Heart left ventricle (tissue), 16 donors: ENCODE results near the gene CD63. TPM values are rescaled to one million over a fixed set of nuclear protein-coding genes. Genes with fewer than 3 reads are reported as not detected.

Experiments used
- ATAC-seq, 4 donors: fragments of 200-7000 bp; cut with Tn5 transposase; one replicate each; pipeline ENCODE4 v1.9.1; 2020 to 2022; ENCODE audit warnings: moderate library complexity in 4 of 4, mild to moderate bottlenecking in 3 of 4, moderate number of reproducible peaks in 1 of 4
- DNase-seq, 5 donors: peaks; one replicate each; pipeline ENCODE4 v3.0.0-alpha.2; 2020
- H3K27ac ChIP-seq, 12 donors: fragments of 200-600 bp; sonication (generic) in 4 of 12; one replicate each; pipeline versions ENCODE4 v1.5.0 to v1.8.0; 2016 to 2022; ENCODE audit warnings: mild to moderate bottlenecking in 2 of 12
- H3K27me3 ChIP-seq, 9 donors: fragments of 200-600 bp; sonication (generic) in 2 of 9; one replicate each; pipeline versions ENCODE4 v1.5.1 to v1.8.0; 2016 to 2022; ENCODE audit warnings: mild to moderate bottlenecking in 3 of 9
- H3K36me3 ChIP-seq, 9 donors: fragments of 200-600 bp; sonication (generic) in 2 of 9; one replicate each; pipeline versions ENCODE4 v1.5.0 to v1.8.0; 2018 to 2022; ENCODE audit warnings: mild to moderate bottlenecking in 2 of 9
- H3K4me1 ChIP-seq, 12 donors: fragments of 200-600 bp; sonication (generic) in 4 of 12; one replicate each; pipeline versions ENCODE4 v1.5.0 to v1.8.0; 2016 to 2022; ENCODE audit warnings: mild to moderate bottlenecking in 3 of 12
- H3K4me3 ChIP-seq, 12 donors: fragments of 200-600 bp; sonication (generic) in 4 of 12; one replicate each; pipeline versions ENCODE4 v1.5.0 to v1.8.0; 2017 to 2022; ENCODE audit warnings: mild to moderate bottlenecking in 9 of 12, moderate library complexity in 4 of 12
- H3K9me3 ChIP-seq, 12 donors: fragments of 200-600 bp; sonication (generic) in 4 of 12; one replicate each; pipeline versions ENCODE4 v1.5.0 to v1.8.0; 2016 to 2022; ENCODE audit warnings: mild to moderate bottlenecking in 1 of 12
- CTCF ChIP-seq, 12 donors: fragments of 200-600 bp; sonication (generic) in 4 of 12; IDR thresholded peaks; one replicate each; pipeline versions ENCODE4 v1.5.0 to v1.8.0; 2018 to 2022; ENCODE audit warnings: antibody characterized with exemption in 12 of 12, mild to moderate bottlenecking in 5 of 12
- POLR2A ChIP-seq, 2 donors: fragments of 450-650 bp; IDR thresholded peaks; one replicate each; pipeline ENCODE4 v1.6.1; 2017; ENCODE audit warnings: antibody characterized with exemption in 2 of 2, mild to moderate bottlenecking in 2 of 2, moderate library complexity in 2 of 2
- WGBS, 4 donors: extraction: QIAGEN DNeasy Blood & Tissue Kit in 2 of 4; methylation state at CpG; one replicate each; pipeline versions ENCODE4 v1.1.5 to v1.1.7; 2013 to 2018; 5-methylcytosine and 5-hydroxymethylcytosine counted together
- intact Hi-C, 10 donors: fragments of 100-400 bp; cut with DNase I; formaldehyde crosslinking; loops; one replicate each; pipeline versions ENCODE4 v1.11.1 to v1.14.2; 2022
- polyA plus RNA-seq, 2 donors: library from polyadenylated mRNA; stranded (reverse); fragments of 200-250 nt; gene quantifications; one replicate each; pipeline ENCODE4 v1.2.3, GENCODE V29; 2013
- total RNA-seq, 9 donors: library from RNA; depleted of rRNA in 2 of 9; stranded (reverse); fragments of >200 nt in 2 of 9; fragmentation: NEBNext Ultra II Directional in 3 of 9; extraction: Animal tissue kit (Norgen Biotek cat#: 25700) in 3 of 9; gene quantifications; one replicate each; pipeline versions ENCODE4 v1.1.0 to v1.2.4, GENCODE V29; 2016 to 2023
- donor health status: ischemic (EF 13 %, LVEDD 7.1; RV severe dilation, severe dysfunction).
- donor health status: healthy with polysubstance abuse.
- donor health status: DM: no; HTN: yes; CAD: no.
- donor health status: DM: no; HTN: no; CAD: no.
- donor health status: ischemic (EF 25% LVEDD 6.9; RV normal size, moderate dysfunction).
- donor health status: ischemic (EF 25% LVEDD 5.7; RV mildly dilated, moderate dysfunction).
- donor health status: healthy.
- donor health status: DM: yes; HTN: yes; CAD: no.
- donor health status: ischemic (EF 35%, LVEDD 5.7; RV mildly dilated, moderate dysfunction).
- donor health status: nonischemic (EF 11% LVEDD 7.7; RV severe dilation, severe dysfunction).
- donor health status: DM: yes; HTN: yes; CAD: no.
- donor health status: PGD.
- donor health status: ischemic (EF 29% LVEDD 5.4; RV normal size, mild dysfunction).
- donor health status: nonischemic (EF 23%, LVEDD 6.1; RV moderate dilation, normal function).

The CD63 gene
- total and polyA plus RNA-seq, 11 donors, result 475 to 2,790 (median 865) TPM

- no peak for ATAC-seq
- Histone ChIP-seq H3K9me3 (no peaks in the 10 kb centered on the region), H3K27ac (no peak overlapping the region), H3K4me3 (no peak overlapping the region), H3K4me1 (peaks cover 0 to 43% (median 7%) of the 10 kb centered on the region in 12 donors), H3K27me3 (no peaks in the 10 kb centered on the region), H3K36me3 (peaks cover 0 to under 1% (median 0%) of the 10 kb centered on the region in 9 donors)
- no peak for DNase-seq
- WGBS, 4 donors, result 86 to 88% (median 87%) methylated on average over 5 of the region's 5 CpGs
- intact Hi-C loops, result loop anchor here in 6 of 10 donors (2.0 to 5.0 kb wide), 3 partner anchors 41 to 49 kb away; partner anchors contain the start of genes RDH5 (in 6 of the 6) and CD63 (in 1 of the 6)
- TF ChIP-seq CTCF (IDR thresholded peaks at IDR 0.05) (no peak), POLR2A (IDR thresholded peaks at IDR 0.05) (no peak)
Measured at GRCh38 chr12:55679691-55680090, 49.1 kb downstream of the CD63 start.

GRCh38 chr12:55676707-55677106, 52.1 kb downstream of the CD63 start:
- peaks cover 0 to 48% (median 5%) of the 10 kb centered on the region in 12 donors for H3K4me1 ChIP-seq
- H3K36me3 ChIP-seq, result no peaks in the 10 kb centered on the region
- intact Hi-C loops, result no loop called here
- no peak overlapping the region for H3K4me3 ChIP-seq
- DNase-seq (no peak), ATAC-seq (no peak)
- WGBS, 4 donors, result 53 to 85% (median 71%) methylated on average over 6 of the region's 6 CpGs
- H3K9me3 ChIP-seq, result no peaks in the 10 kb centered on the region
- TF ChIP-seq CTCF (IDR thresholded peaks at IDR 0.05) (no peak), POLR2A (IDR thresholded peaks at IDR 0.05) (no peak)
- H3K27ac ChIP-seq, result peak overlapping the region in 1 of 12 donors; percentile 75
- no peaks in the 10 kb centered on the region for H3K27me3 ChIP-seq

GRCh38 chr12:55675666-55676065, 53.1 kb downstream of the CD63 start:
- ATAC-seq (no peak), DNase-seq (no peak)
- H3K36me3 ChIP-seq, result no peaks in the 10 kb centered on the region
- no peak for TF ChIP-seq CTCF (IDR thresholded peaks at IDR 0.05)
- TF ChIP-seq POLR2A (IDR thresholded peaks at IDR 0.05), result no peak
- intact Hi-C loops, result no loop called here
- no peaks in the 10 kb centered on the region for H3K9me3 ChIP-seq
- H3K27me3 ChIP-seq, result no peaks in the 10 kb centered on the region
- 83 to 86% (median 85%) methylated on average over 8 of the region's 8 CpGs for WGBS, 4 donors
- H3K27ac ChIP-seq, result peak overlapping the region in 1 of 12 donors; percentile 75
- peaks cover 0 to 39% (median 0%) of the 10 kb centered on the region in 12 donors for H3K4me1 ChIP-seq
- H3K4me3 ChIP-seq, result no peak overlapping the region

Other genes with a start within 250 kb of the CD63 start
- not detected for gene OR6C68, start 236.6 kb downstream of the CD63 start, total RNA-seq
- gene OR6C68, start 236.6 kb downstream of the CD63 start, polyA plus RNA-seq, result not detected
- not detected for gene OR6C4, start 179.4 kb downstream of the CD63 start, total RNA-seq
- not detected for gene OR6C4, start 179.4 kb downstream of the CD63 start, polyA plus RNA-seq
- not detected for gene OR2AP1, start 156.5 kb downstream of the CD63 start, total RNA-seq
- not detected for gene OR2AP1, start 156.5 kb downstream of the CD63 start, polyA plus RNA-seq
- gene OR10P1, start 92.1 kb downstream of the CD63 start, total RNA-seq, result not detected
- not detected for gene OR10P1, start 92.1 kb downstream of the CD63 start, polyA plus RNA-seq
- 1,000 to 10,000 TPM in 1 of 9 donors, 100 to 1,000 TPM in 8; 199 to 1,007 (median 620) TPM for gene ITGA7, start 21.1 kb downstream of the CD63 start, total RNA-seq
- 100 to 1,000 TPM; 173 to 573 TPM for gene ITGA7, start 21.1 kb downstream of the CD63 start, polyA plus RNA-seq
- gene BLOC1S1, start 13.0 kb downstream of the CD63 start, total RNA-seq, result 100 to 1,000 TPM in 5 of 9 donors, 10 to 100 TPM in 4; 71.3 to 173 (median 131) TPM
- gene BLOC1S1, start 13.0 kb downstream of the CD63 start, polyA plus RNA-seq, result 100 to 1,000 TPM; 187 to 314 TPM
- gene RDH5, start 8.6 kb downstream of the CD63 start, total RNA-seq, result 10 to 100 TPM in 8 of 9 donors, 1 to 10 TPM in 1; 5.9 to 20.5 (median 16.2) TPM
- gene RDH5, start 8.6 kb downstream of the CD63 start, polyA plus RNA-seq, result 10 to 100 TPM; 25.8 to 42.4 TPM
- gene GDF11, start 14.1 kb upstream of the CD63 start, total RNA-seq, result 10 to 100 TPM in 7 of 9 donors, 1 to 10 TPM in 2; 7.8 to 18.2 (median 12.4) TPM
- 10 to 100 TPM in 1 of 2 donors, 1 to 10 TPM in 1; 6.9 to 15.7 TPM for gene GDF11, start 14.1 kb upstream of the CD63 start, polyA plus RNA-seq
- 10 to 100 TPM; 47.2 to 69.3 (median 54.0) TPM for gene SARNP, start 88.7 kb upstream of the CD63 start, total RNA-seq
- gene SARNP, start 88.7 kb upstream of the CD63 start, polyA plus RNA-seq, result 100 to 1,000 TPM; 118 to 138 TPM
- 10 to 100 TPM in 8 of 9 donors, 1 to 10 TPM in 1; 9.6 to 42.3 (median 22.2) TPM for gene ORMDL2, start 89.0 kb upstream of the CD63 start, total RNA-seq
- gene ORMDL2, start 89.0 kb upstream of the CD63 start, polyA plus RNA-seq, result 10 to 100 TPM; 31.4 to 61.9 TPM
- gene DNAJC14, start 100.6 kb upstream of the CD63 start, total RNA-seq, result 10 to 100 TPM; 13.9 to 41.7 (median 19.8) TPM
- gene DNAJC14, start 100.6 kb upstream of the CD63 start, polyA plus RNA-seq, result 10 to 100 TPM in 1 of 2 donors, 1 to 10 TPM in 1; 9.4 to 31.7 TPM
- gene MMP19, start 113.9 kb upstream of the CD63 start, total RNA-seq, result 10 to 100 TPM in 1 of 9 donors, 1 to 10 TPM in 7, under 1 TPM in 1; 0.48 to 16.1 (median 2.8) TPM
- 1 to 10 TPM; 1.5 to 4.7 TPM for gene MMP19, start 113.9 kb upstream of the CD63 start, polyA plus RNA-seq
- 10 to 100 TPM; 12.0 to 22.3 (median 13.7) TPM for gene PYM1, start 198.9 kb upstream of the CD63 start, total RNA-seq
- gene PYM1, start 198.9 kb upstream of the CD63 start, polyA plus RNA-seq, result 10 to 100 TPM; 19.8 to 33.6 TPM
- gene DGKA, start 202.2 kb upstream of the CD63 start, total RNA-seq, result 10 to 100 TPM in 4 of 9 donors, 1 to 10 TPM in 5; 5.3 to 27.8 (median 9.6) TPM
- 1 to 10 TPM; 7.6 to 7.8 TPM for gene DGKA, start 202.2 kb upstream of the CD63 start, polyA plus RNA-seq
- 1 to 10 TPM in 3 of 9 donors, under 1 TPM in 5, not detected in 1; 0.56 to 1.3 (median 0.73) TPM for gene PMEL, start 237.0 kb upstream of the CD63 start, total RNA-seq
- under 1 TPM; 0.23 to 0.49 TPM for gene PMEL, start 237.0 kb upstream of the CD63 start, polyA plus RNA-seq
- gene CDK2, start 237.8 kb upstream of the CD63 start, total RNA-seq, result 10 to 100 TPM in 6 of 9 donors, 1 to 10 TPM in 3; 3.7 to 16.7 (median 11.3) TPM
- 10 to 100 TPM in 1 of 2 donors, 1 to 10 TPM in 1; 4.1 to 23.5 TPM for gene CDK2, start 237.8 kb upstream of the CD63 start, polyA plus RNA-seq
- gene RAB5B, start 245.1 kb upstream of the CD63 start, total RNA-seq, result 100 to 1,000 TPM in 8 of 9 donors, 10 to 100 TPM in 1; 97.5 to 135 (median 119) TPM
- 10 to 100 TPM; 57.5 to 86.5 TPM for gene RAB5B, start 245.1 kb upstream of the CD63 start, polyA plus RNA-seq